Epithelial cell of esophagus (primary cell): Measurements from ENCODE around the gene CSTF3.

Experiments used
- DNase-seq: peaks from one replicate; pipeline ENCODE4 v3.0.0; 2010; ENCODE audit warnings: low read depth
- H3K4me3 ChIP-seq: 2 replicates; pipeline ENCODE4 v1.5.1; 2011; ENCODE audit warnings: mild to moderate bottlenecking, low read length, control low read depth
- TF ChIP-seq, protein P1 (sequence below): IDR thresholded peaks from 2 replicates; pipeline ENCODE4 v1.5.1; 2011; ENCODE audit warnings: low read depth, mild to moderate bottlenecking, low read length, control low read depth, inconsistent platforms; ENCODE audit not compliant: insufficient read depth; ENCODE audit errors: missing control alignments

Gene CSTF3

DNA sequence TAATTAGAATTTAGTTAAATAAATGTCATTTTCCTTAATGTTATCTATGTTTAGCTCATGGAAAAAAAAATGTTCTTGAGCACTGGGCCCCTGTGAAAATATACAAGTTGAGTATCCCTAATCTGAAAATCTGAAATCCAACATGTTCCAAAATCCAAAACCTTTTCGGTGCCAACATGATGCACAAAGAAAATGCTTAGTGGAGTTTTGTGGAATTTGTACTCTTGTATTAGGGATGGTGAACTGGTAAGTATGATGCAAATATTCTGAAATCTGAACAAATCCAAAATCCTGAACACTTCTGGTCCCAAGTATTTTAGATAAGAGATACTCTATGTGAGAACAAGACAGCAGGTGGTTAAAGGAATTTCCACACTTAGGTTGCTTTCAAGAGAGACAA lies 77.4 kb downstream of the CSTF3 start:
- TF ChIP-seq, protein P1, sequence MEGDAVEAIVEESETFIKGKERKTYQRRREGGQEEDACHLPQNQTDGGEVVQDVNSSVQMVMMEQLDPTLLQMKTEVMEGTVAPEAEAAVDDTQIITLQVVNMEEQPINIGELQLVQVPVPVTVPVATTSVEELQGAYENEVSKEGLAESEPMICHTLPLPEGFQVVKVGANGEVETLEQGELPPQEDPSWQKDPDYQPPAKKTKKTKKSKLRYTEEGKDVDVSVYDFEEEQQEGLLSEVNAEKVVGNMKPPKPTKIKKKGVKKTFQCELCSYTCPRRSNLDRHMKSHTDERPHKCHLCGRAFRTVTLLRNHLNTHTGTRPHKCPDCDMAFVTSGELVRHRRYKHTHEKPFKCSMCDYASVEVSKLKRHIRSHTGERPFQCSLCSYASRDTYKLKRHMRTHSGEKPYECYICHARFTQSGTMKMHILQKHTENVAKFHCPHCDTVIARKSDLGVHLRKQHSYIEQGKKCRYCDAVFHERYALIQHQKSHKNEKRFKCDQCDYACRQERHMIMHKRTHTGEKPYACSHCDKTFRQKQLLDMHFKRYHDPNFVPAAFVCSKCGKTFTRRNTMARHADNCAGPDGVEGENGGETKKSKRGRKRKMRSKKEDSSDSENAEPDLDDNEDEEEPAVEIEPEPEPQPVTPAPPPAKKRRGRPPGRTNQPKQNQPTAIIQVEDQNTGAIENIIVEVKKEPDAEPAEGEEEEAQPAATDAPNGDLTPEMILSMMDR = no peak
- no peak for DNase-seq
- H3K4me3 ChIP-seq = no peak overlapping the region

DNA sequence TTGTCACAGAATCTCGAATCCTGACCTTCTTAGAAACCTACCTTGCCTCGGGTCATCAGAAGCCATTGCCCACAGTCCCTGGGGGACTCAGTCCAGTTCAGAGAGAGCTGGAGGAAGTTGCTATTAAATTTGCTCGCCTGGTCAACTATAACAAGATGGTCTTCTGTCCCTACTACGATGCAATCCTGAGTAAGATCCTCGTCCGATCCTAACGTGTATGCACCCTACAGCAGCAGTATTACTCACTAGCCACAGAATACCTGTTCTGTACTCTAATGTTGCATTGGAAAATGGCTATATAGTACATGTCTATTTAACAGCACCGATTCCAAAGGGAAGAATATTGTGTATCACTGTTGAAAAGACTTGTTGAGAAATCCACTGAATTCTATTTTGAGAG lies 88.8 kb downstream of the CSTF3 start:
- TF ChIP-seq, protein P1 = no peak
- DNase-seq = no peak

DNA sequence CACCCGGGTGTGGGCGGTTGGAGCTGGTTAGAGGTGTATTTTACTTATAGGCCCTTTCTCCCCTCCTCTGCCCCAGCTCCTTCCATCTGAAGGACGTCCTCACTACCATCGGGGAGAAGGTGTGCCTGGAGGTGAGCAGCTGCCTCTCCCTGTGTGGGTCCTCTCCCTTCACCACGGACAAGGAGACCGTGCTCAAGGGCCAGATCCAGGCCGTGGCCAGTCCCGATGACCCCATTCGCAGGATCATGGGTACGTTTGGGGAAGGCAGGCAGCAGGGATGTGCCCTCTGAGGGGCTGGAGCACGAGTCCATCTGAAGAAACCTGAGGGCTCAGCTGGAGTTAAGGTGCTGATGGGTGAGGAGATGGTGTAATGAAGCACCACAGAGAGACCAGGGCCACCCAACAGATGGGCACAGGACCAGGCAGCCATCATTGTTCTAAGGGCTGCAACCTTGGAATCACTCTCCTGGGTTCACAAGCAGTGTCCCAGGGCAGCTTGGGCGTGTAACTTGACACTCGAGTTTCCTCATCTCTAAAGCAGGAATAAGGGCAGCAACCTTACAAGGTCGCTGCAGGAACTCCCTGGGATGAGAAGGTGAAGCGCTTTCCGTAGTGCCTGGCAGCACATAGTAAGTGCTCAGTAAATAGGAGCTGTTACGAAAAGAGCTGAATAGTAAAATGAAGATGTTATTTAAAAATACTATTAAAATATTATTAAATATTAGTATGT lies 92.5 kb downstream of the CSTF3 start:
- TF ChIP-seq, protein P1 = no peak
- H3K4me3 ChIP-seq = no peak overlapping the region
- no peak for DNase-seq

More for the DNA sequence above, 88.8 kb downstream of the CSTF3 start:
- H3K4me3 ChIP-seq = no peak overlapping the region

DNA sequence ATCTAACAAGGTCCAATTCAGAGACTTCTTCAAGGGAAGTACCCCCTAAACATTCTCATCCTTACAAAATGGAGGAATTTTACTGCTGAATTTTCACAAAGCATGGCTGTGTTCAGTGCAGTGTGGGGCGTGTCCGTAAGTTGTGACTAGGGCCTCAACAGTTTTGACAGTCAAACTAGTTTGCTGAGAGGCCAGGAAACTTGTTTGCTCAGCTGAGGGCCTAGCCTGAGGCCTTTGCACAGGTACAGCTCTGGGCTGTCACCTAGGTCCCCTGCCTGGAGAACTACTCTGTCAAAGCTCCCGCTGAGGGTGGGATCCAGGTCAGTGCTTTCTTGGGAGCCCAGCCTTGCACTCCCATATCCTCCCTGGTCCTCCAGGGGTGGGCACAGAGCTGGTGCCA lies 94.0 kb downstream of the CSTF3 start:
- TF ChIP-seq, protein P1 = no peak
- DNase-seq = peak; percentile 21
- H3K4me3 ChIP-seq = no peak overlapping the region

DNA sequence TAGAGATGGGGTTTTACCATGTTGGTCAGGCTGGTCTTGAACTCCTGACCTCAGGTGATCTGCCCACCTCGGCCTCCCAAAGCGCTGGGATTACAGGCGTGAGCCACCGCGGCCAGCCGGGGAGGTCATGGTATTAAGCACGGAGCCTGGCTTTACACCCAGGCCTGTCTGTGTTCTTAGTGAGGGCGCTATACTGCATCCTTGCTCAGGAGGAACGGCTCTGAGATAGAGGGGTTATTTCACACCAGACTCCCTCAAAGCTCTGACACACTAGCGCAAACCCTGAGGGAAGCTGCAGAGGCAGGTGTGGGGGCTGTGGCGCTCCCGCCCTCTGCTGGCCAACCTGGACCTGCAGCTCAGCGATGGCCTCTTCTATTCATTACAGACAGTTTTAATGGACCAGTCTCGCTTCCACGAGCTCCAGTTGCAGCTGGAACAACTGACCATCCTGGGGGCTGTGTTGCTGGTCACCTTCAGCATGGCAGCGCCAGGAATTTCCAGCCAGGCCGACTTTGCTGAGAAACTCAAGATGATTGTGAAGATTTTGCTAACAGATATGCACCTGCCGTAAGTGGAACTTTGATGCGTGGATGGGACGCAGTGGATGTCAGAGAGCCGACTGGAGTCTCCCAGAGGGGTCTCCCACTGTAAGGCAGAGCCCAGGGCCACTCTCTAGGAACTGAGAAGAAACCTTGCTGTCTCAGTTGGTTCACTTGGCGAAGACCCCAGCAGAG lies 95.7 kb downstream of the CSTF3 start:
- no peak overlapping the region for H3K4me3 ChIP-seq
- peak; percentile 77 for DNase-seq
- TF ChIP-seq, protein P1 = peak; percentile 92

DNA sequence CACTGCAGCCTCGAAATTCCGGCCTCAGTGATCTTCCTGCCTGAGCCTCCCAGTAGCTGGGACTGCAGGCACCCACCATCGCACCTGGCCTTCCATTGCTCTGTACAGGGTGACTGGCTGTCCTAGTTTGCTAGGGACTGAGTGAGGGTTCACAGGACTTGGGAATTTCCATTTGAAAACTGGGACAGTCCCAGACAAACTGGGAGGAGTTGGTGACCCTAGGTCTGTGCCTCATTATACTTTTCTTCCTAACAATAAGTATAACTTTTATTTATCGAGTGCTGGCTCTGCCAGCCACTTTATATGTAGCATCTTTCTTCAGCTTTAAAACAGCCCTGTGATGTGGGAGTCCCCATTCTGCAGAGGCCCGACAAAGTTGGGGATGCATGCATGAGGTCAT lies 96.4 kb downstream of the CSTF3 start:
- DNase-seq = no peak
- TF ChIP-seq, protein P1 = no peak
- no peak overlapping the region for H3K4me3 ChIP-seq
